Measurements from ENCODE around the gene SYP. TPM values are rescaled to one million over a fixed set of nuclear protein-coding genes. Genes with fewer than 3 reads are reported as not detected.

Gene SYP
- polyA plus RNA-seq, 1 of the 3 experiments (the other 2 are of a cell fraction): 0.76 TPM

- 25% methylated on average over 19 of the region's 69 CpGs for WGBS (ENCODE audit: low lambda C conversion rate)
- 0 out of 2 replicates have a peak overlapping the region, but pooled peaks have one; percentile 33 for H3K4me2 ChIP-seq
- peak; percentile 90 for DNase-seq
- CTCF ChIA-PET: interaction anchor here (0.7 to 1.2 kb wide), 5 partner anchors 15 to 1308 kb away, joined by 3 to 4 read pairs (median 3); no protein-coding TSS in a partner anchor
- 0 out of 2 replicates have a peak overlapping the region, but pooled peaks have one; percentile 65 for H2AFZ ChIP-seq (ENCODE audit: low read depth)
- POLR2A ChIA-PET: interaction anchor here (0.7 kb wide), 1 partner anchor 8 kb away, joined by 5 read pairs; the partner anchor contains the start of gene PLP2
- peak overlapping the region; percentile 60 to 72 for H3K27ac ChIP-seq (ENCODE audit: low read depth in 2 of 2, low read length in 1 of 2)
- H4K20me1 ChIP-seq (ENCODE audit: insufficient read depth): no peaks in the 10 kb centered on the region
- peaks cover 9% of the 10 kb centered on the region for H3F3A ChIP-seq (replicated peaks; ENCODE audit: insufficient read depth)
- no peaks in the 10 kb centered on the region for H3K9me3 ChIP-seq
- no peaks in the 10 kb centered on the region for H3K36me3 ChIP-seq (replicated peaks in 1 of 2; ENCODE audit: control insufficient read depth in 1 of 2, insufficient read depth in 2 of 2, low read length in 1 of 2)
- H3K4me1 ChIP-seq (ENCODE audit: control insufficient read depth in 1 of 2, insufficient read depth in 2 of 2, low read depth in 1 of 2, low read length in 1 of 2): peaks cover 4 to 11% of the 10 kb centered on the region in 2 experiments; a peak in 1 of 4 replicates
- H3K79me2 ChIP-seq (ENCODE audit: insufficient read depth): no peaks in the 10 kb centered on the region
- peak overlapping the region; percentile 23 to 38; a peak in 3 of 4 replicates for H3K4me3 ChIP-seq (ENCODE audit: low read depth in 2 of 2, low read length in 1 of 2)
- peak overlapping the region; percentile 58 for H3K9ac ChIP-seq
- H3K9me2 ChIP-seq: no peaks in the 10 kb centered on the region
- no peaks in the 10 kb centered on the region; the same call in 1 of the 2 replicates for H3K27me3 ChIP-seq (ENCODE audit: insufficient read depth)
- peak; percentile 54 for TF ChIP-seq CTCF (IDR thresholded peaks at IDR 0.05)
- no peak for TF ChIP-seq ZBTB33 (IDR thresholded peaks at IDR 0.05; ENCODE audit: borderline replicate concordance, low read depth)
- no peak for TF ChIP-seq YY1 (IDR thresholded peaks at IDR 0.05; ENCODE audit: low read depth)
- TF ChIP-seq POLR2AphosphoS5 (IDR thresholded peaks at IDR 0.05; ENCODE audit: low read depth, low read length): no peak
- TF ChIP-seq RXRA (IDR thresholded peaks at IDR 0.05; ENCODE audit: borderline replicate concordance, low read depth): no peak
- no peak for TF ChIP-seq FOXJ3 (CRISPR knock-in tag; IDR thresholded peaks at IDR 0.05)
- TF ChIP-seq SMC3 (IDR thresholded peaks at IDR 0.05; ENCODE audit: low read depth, low read length): peak; percentile 51
- peak; percentile 77 for TF ChIP-seq NRF1 (IDR thresholded peaks at IDR 0.05; ENCODE audit: low read depth, low read length)
- peak; percentile 40; the same call in 1 of the 2 replicates for TF ChIP-seq RAD21 (IDR thresholded peaks at IDR 0.05; ENCODE audit: low read length)
- no peak for TF ChIP-seq CHD2 (IDR thresholded peaks at IDR 0.05; ENCODE audit: low read length, partially characterized antibody)
- no peak for TF ChIP-seq GATA2 (CRISPR knock-in tag; IDR thresholded peaks at IDR 0.05)
- TF ChIP-seq USF1 (IDR thresholded peaks at IDR 0.05; ENCODE audit: borderline replicate concordance, low read depth): no peak
- TF ChIP-seq MAX (IDR thresholded peaks at IDR 0.05; ENCODE audit: low read depth): no peak
- TF ChIP-seq USF2 (IDR thresholded peaks at IDR 0.05; ENCODE audit: borderline replicate concordance, low read depth, low read length): no peak
- TF ChIP-seq TEAD4 (IDR thresholded peaks at IDR 0.05; ENCODE audit: borderline replicate concordance, insufficient read depth): no peak
- no peak for TF ChIP-seq JUND (IDR thresholded peaks at IDR 0.05)
- no peak for TF ChIP-seq RCOR1 (IDR thresholded peaks at IDR 0.05; ENCODE audit: low read length)
- no peak for TF ChIP-seq EP300 (IDR thresholded peaks at IDR 0.05; ENCODE audit: borderline replicate concordance in 1 of 2, low read depth in 1 of 2, low read length in 1 of 2)
- TF ChIP-seq NFIC (IDR thresholded peaks at IDR 0.05; ENCODE audit: borderline replicate concordance): no peak
- no peak for TF ChIP-seq IRF3 (IDR thresholded peaks at IDR 0.05; ENCODE audit: low read depth, low read length)
- no peak for TF ChIP-seq FOXM1 (IDR thresholded peaks at IDR 0.05; ENCODE audit: low read depth)
Observed at GRCh38 chrX:49163555-49164419, 36.2 kb downstream of the SYP start.

All from SK-N-SH (cell line).